HEK293 (cell line): ENCODE measurements around the gene SP2.
A peak's percentile ranks its signal among the peaks of the same experiment; 100 is the strongest.

Source experiments
- CTCF ChIA-PET: fragments of 350-600 bp; formaldehyde crosslinking; extraction: SDS; loops from one replicate; lab custom pipeline; 2021; ENCODE audit warnings: antibody characterized with exemption; lab: Yijun Ruan, JAX
- POLR2A ChIA-PET: fragments of 300-600 bp; formaldehyde crosslinking; extraction: SDS; loops from one replicate; lab custom pipeline; 2020; ENCODE audit warnings: antibody characterized with exemption, inconsistent platforms; lab: Yijun Ruan, JAX
- H3K27ac ChIP-seq: fragments of 200-500 bp; sonication (Bioruptor generic); 2 replicates; pipeline ENCODE4 v1.5.1; 2014; ENCODE audit warnings: low read depth, low read length, control low read depth, inconsistent platforms; ENCODE audit errors: extremely low read depth
- H3K36me3 ChIP-seq, 2 experiments: fragments of 200-500 bp in 1 of 2; sonication (Bioruptor generic) in 1 of 2; 1 replicate in 1 of 2; 2 replicates in 1 of 2; pipeline ENCODE4 v1.5.1; 2014 to 2017; ENCODE audit warnings: inconsistent platforms in 2 of 2, low read length in 2 of 2; ENCODE audit not compliant: control insufficient read depth in 2 of 2, insufficient read depth in 1 of 2
- H3K4me1 ChIP-seq: fragments of 200-500 bp; sonication (Bioruptor generic); 2 replicates; pipeline ENCODE4 v1.5.1; 2014; ENCODE audit warnings: mild to moderate bottlenecking, low read length, inconsistent platforms; ENCODE audit not compliant: control insufficient read depth, insufficient read depth
- H3K4me3 ChIP-seq: 2 replicates; pipeline ENCODE4 v1.5.1; 2011; ENCODE audit warnings: low read depth, mild to moderate bottlenecking, control low read depth, low read length, moderate library complexity
- H3K9me3 ChIP-seq: fragments of 200-500 bp; sonication (Bioruptor generic); 2 replicates; pipeline ENCODE4 v1.5.1; 2014; ENCODE audit warnings: low read depth, low read length, inconsistent platforms; ENCODE audit not compliant: control insufficient read depth, insufficient read depth
- GLIS1 ChIP-seq: fragments of 450-650 bp; formaldehyde crosslinking; IDR thresholded peaks from 2 replicates; pipeline ENCODE4 v1.5.1; 2016; ENCODE audit warnings: missing biosample characterization, missing genetic modification characterization
- KLF8 ChIP-seq: fragments of 450-650 bp; formaldehyde crosslinking; IDR thresholded peaks from 2 replicates; pipeline ENCODE4 v1.5.1; 2016; ENCODE audit warnings: missing biosample characterization, missing genetic modification characterization
- MZF1 ChIP-seq: fragments of 450-650 bp; formaldehyde crosslinking; IDR thresholded peaks from 2 replicates; pipeline ENCODE4 v1.5.1; 2017; ENCODE audit warnings: missing biosample characterization, missing genetic modification characterization, borderline replicate concordance
- OVOL3 ChIP-seq: fragments of 450-650 bp; formaldehyde crosslinking; IDR thresholded peaks from 2 replicates; pipeline ENCODE4 v1.5.1; 2016; ENCODE audit warnings: missing biosample characterization, missing genetic modification characterization
- PBX3 ChIP-seq: sonication (generic); formaldehyde crosslinking; IDR thresholded peaks from 2 replicates; pipeline ENCODE4 v1.8.1; 2022; ENCODE audit warnings: mild to moderate bottlenecking, moderate library complexity, missing genetic modification reagents
- SP7 ChIP-seq: fragments of 450-650 bp; formaldehyde crosslinking; IDR thresholded peaks from 2 replicates; pipeline ENCODE4 v1.5.1; 2016; ENCODE audit warnings: missing biosample characterization, missing genetic modification characterization
- ZBTB20 ChIP-seq: fragments of 450-650 bp; formaldehyde crosslinking; IDR thresholded peaks from 2 replicates; pipeline ENCODE4 v1.5.1; 2016; ENCODE audit warnings: missing biosample characterization, missing genetic modification characterization
- ZFHX2 ChIP-seq: fragments of 450-650 bp; formaldehyde crosslinking; conservative IDR thresholded peaks from 2 replicates; pipeline ENCODE4 v1.5.1; 2016; ENCODE audit warnings: missing biosample characterization, missing genetic modification characterization
- ZFP37 ChIP-seq: fragments of 450-650 bp; formaldehyde crosslinking; IDR thresholded peaks from 2 replicates; pipeline ENCODE4 v1.5.1; 2016; ENCODE audit warnings: missing biosample characterization, missing genetic modification characterization
- ZNF132 ChIP-seq: fragments of 450-650 bp; formaldehyde crosslinking; IDR thresholded peaks from 2 replicates; pipeline ENCODE4 v1.5.1; 2017; ENCODE audit warnings: missing biosample characterization, missing genetic modification characterization, borderline replicate concordance
- ZNF133 ChIP-seq: fragments of 450-650 bp; formaldehyde crosslinking; IDR thresholded peaks from 2 replicates; pipeline ENCODE4 v1.5.1; 2016; ENCODE audit warnings: missing biosample characterization, missing genetic modification characterization
- ZNF202 ChIP-seq: fragments of 450-650 bp; formaldehyde crosslinking; IDR thresholded peaks from 2 replicates; pipeline ENCODE4 v1.5.1; 2016; ENCODE audit warnings: missing biosample characterization, missing genetic modification characterization, borderline replicate concordance
- ZNF211 ChIP-seq: fragments of 450-650 bp; formaldehyde crosslinking; IDR thresholded peaks from 2 replicates; pipeline ENCODE4 v1.5.1; 2016; ENCODE audit warnings: low read depth, missing biosample characterization, missing genetic modification characterization
- ZNF501 ChIP-seq: fragments of 450-650 bp; formaldehyde crosslinking; IDR thresholded peaks from 2 replicates; pipeline ENCODE4 v1.5.1; 2016; ENCODE audit warnings: missing biosample characterization, missing genetic modification characterization
- ZNF561 ChIP-seq: fragments of 450-650 bp; IDR thresholded peaks from 2 replicates; pipeline ENCODE4 v1.5.1; 2018; ENCODE audit warnings: missing biosample characterization, missing genetic modification characterization, borderline replicate concordance
- ZNF596 ChIP-seq: fragments of 450-650 bp; IDR thresholded peaks from 2 replicates; pipeline ENCODE4 v1.5.0; 2018; ENCODE audit warnings: missing biosample characterization, mild to moderate bottlenecking, missing genetic modification characterization, moderate library complexity
- ZNF621 ChIP-seq: fragments of 450-650 bp; formaldehyde crosslinking; IDR thresholded peaks from 2 replicates; pipeline ENCODE4 v1.5.1; 2017; ENCODE audit warnings: missing biosample characterization, missing genetic modification characterization
- ZNF623 ChIP-seq: fragments of 450-650 bp; formaldehyde crosslinking; IDR thresholded peaks from 2 replicates; pipeline ENCODE4 v1.5.1; 2016; ENCODE audit warnings: missing biosample characterization, missing genetic modification characterization
- ZNF629 ChIP-seq: fragments of 450-650 bp; formaldehyde crosslinking; IDR thresholded peaks from 2 replicates; pipeline ENCODE4 v1.5.1; 2017; ENCODE audit warnings: missing biosample characterization, missing genetic modification characterization
- ZNF654 ChIP-seq: fragments of 450-650 bp; formaldehyde crosslinking; IDR thresholded peaks from 2 replicates; pipeline ENCODE4 v1.5.1; 2016; ENCODE audit warnings: low read depth, missing biosample characterization, missing genetic modification characterization
- ZNF660 ChIP-seq: fragments of 450-650 bp; IDR thresholded peaks from 2 replicates; pipeline ENCODE4 v1.5.1; 2018; ENCODE audit warnings: missing biosample characterization, mild to moderate bottlenecking, missing genetic modification characterization
- ZSCAN4 ChIP-seq: fragments of 450-650 bp; formaldehyde crosslinking; IDR thresholded peaks from 2 replicates; pipeline ENCODE4 v1.5.1; 2017; ENCODE audit warnings: missing biosample characterization, missing genetic modification characterization
- ZXDB ChIP-seq: fragments of 450-650 bp; formaldehyde crosslinking; IDR thresholded peaks from 2 replicates; pipeline ENCODE4 v1.5.1; 2016; ENCODE audit warnings: missing biosample characterization, missing genetic modification characterization
- TF ChIP-seq, protein P1 (sequence below): fragments of 450-650 bp; formaldehyde crosslinking; IDR thresholded peaks from 2 replicates; pipeline ENCODE4 v1.5.1; 2016; ENCODE audit warnings: missing biosample characterization, missing genetic modification characterization
- TF ChIP-seq, protein P2 (sequence below): fragments of 450-650 bp; formaldehyde crosslinking; IDR thresholded peaks from 2 replicates; pipeline ENCODE4 v1.5.1; 2016; ENCODE audit warnings: missing biosample characterization, missing genetic modification characterization
- TF ChIP-seq, protein P3 (sequence below): fragments of 450-650 bp; formaldehyde crosslinking; IDR thresholded peaks from 2 replicates; pipeline ENCODE4 v1.5.1; 2016; ENCODE audit warnings: missing biosample characterization, missing genetic modification characterization
- TF ChIP-seq, protein P4 (sequence below): fragments of 450-650 bp; formaldehyde crosslinking; IDR thresholded peaks from 2 replicates; pipeline ENCODE4 v1.5.0; 2017; ENCODE audit warnings: missing biosample characterization, missing genetic modification characterization, borderline replicate concordance

The SP2 gene

DNA sequence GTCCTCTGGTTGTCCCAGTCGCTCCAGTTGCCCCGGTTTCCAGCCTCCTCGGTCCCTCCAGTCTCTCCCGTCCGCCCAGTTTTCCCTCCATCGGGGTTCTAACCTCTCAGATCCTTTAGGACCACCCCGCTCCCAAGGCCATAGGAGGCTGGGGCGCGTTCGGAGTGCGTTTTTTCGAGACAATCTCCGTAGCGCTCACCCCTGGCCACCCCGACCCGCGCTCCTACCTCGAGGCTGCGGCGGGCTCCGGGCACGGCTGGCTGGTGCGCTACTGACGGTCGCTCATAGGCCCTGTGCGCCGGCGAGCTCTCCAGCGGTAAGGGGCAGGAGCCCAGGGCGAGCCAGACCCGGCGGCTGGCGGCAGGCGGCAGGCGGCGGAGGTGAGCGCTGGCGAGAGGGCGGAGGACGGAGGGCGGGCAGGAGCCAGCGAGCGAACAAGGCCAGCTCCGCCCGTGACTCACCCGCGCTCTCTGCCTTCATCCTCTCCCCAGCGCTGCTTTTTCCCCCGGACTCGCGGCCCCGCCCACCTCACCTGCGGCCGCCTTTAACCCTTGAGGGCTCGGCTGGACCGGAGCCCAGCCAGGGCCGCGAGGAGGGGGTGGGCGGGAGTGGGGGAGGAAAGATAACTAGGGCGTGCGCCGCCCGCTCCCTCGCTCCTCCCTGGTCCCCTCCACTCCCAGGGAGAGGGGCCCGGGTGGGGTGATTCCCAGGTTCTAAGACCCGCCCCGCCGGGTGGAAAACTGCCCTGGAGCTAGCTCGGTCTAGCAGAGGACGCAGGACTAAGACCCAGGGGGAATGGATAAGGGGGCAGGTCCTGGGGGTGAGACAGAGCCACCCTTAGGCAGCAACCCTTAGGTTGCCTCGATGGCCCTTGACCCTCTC lies 45.1 kb upstream of the SP2 start, which contains the start of gene SP6:
Gene SP6 (minus strand): TSS at position 472 of the 882 bp plus-strand sequence. CDS start 2,734 bp downstream, outside the sequence.
- peak within 1 kb of the TSS; percentile 46 for H3K4me3 ChIP-seq
- TF ChIP-seq PBX3 (CRISPR knock-in tag) (no peak; the same call in 1 of the 2 replicates), ZSCAN4 (tag by site-specific recombination) (no peak), ZNF202 (no peak), MZF1 (tag by site-specific recombination) (no peak), ZNF654 (tag by site-specific recombination) (no peak), ZBTB20 (peak; percentile 75), OVOL3 (tag by site-specific recombination) (no peak), GLIS1 (tag by site-specific recombination) (peak; percentile 73), ZNF660 (peak; percentile 54; the same call in 1 of the 2 replicates), ZFP37 (tag by site-specific recombination) (0 out of 2 replicates have a peak, but pooled peaks have one; percentile 47), ZNF211 (tag by site-specific recombination) (no peak), ZNF133 (tag by site-specific recombination) (no peak), ZNF132 (no peak), ZNF621 (tag by site-specific recombination) (no peak), ZNF501 (tag by site-specific recombination) (no peak), ZXDB (peak; percentile 19; the same call in 1 of the 2 replicates), ZFHX2 (tag by site-specific recombination) (peak; percentile 89), ZNF623 (no peak), SP7 (tag by site-specific recombination) (peak; percentile 31; the same call in 1 of the 2 replicates), ZNF561 (tag by site-specific recombination) (peak; percentile 23; the same call in 1 of the 2 replicates), ZNF629 (tag by site-specific recombination) (0 out of 2 replicates have a peak, but pooled peaks have one; percentile 14), ZNF596 (tag by site-specific recombination) (no peak), KLF8 (tag by site-specific recombination) (peak; percentile 23; the same call in 1 of the 2 replicates)
- TF ChIP-seq, protein P1, sequence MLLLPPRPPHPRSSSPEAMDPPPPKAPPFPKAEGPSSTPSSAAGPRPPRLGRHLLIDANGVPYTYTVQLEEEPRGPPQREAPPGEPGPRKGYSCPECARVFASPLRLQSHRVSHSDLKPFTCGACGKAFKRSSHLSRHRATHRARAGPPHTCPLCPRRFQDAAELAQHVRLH (tag by site-specific recombination): no peak
- TF ChIP-seq, protein P2, sequence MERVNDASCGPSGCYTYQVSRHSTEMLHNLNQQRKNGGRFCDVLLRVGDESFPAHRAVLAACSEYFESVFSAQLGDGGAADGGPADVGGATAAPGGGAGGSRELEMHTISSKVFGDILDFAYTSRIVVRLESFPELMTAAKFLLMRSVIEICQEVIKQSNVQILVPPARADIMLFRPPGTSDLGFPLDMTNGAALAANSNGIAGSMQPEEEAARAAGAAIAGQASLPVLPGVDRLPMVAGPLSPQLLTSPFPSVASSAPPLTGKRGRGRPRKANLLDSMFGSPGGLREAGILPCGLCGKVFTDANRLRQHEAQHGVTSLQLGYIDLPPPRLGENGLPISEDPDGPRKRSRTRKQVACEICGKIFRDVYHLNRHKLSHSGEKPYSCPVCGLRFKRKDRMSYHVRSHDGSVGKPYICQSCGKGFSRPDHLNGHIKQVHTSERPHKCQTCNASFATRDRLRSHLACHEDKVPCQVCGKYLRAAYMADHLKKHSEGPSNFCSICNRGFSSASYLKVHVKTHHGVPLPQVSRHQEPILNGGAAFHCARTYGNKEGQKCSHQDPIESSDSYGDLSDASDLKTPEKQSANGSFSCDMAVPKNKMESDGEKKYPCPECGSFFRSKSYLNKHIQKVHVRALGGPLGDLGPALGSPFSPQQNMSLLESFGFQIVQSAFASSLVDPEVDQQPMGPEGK: peak; percentile 76
- TF ChIP-seq, protein P3, sequence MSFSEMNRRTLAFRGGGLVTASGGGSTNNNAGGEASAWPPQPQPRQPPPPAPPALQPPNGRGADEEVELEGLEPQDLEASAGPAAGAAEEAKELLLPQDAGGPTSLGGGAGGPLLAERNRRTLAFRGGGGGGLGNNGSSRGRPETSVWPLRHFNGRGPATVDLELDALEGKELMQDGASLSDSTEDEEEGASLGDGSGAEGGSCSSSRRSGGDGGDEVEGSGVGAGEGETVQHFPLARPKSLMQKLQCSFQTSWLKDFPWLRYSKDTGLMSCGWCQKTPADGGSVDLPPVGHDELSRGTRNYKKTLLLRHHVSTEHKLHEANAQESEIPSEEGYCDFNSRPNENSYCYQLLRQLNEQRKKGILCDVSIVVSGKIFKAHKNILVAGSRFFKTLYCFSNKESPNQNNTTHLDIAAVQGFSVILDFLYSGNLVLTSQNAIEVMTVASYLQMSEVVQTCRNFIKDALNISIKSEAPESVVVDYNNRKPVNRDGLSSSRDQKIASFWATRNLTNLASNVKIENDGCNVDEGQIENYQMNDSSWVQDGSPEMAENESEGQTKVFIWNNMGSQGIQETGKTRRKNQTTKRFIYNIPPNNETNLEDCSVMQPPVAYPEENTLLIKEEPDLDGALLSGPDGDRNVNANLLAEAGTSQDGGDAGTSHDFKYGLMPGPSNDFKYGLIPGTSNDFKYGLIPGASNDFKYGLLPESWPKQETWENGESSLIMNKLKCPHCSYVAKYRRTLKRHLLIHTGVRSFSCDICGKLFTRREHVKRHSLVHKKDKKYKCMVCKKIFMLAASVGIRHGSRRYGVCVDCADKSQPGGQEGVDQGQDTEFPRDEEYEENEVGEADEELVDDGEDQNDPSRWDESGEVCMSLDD (tag by site-specific recombination): no peak
- TF ChIP-seq, protein P4, sequence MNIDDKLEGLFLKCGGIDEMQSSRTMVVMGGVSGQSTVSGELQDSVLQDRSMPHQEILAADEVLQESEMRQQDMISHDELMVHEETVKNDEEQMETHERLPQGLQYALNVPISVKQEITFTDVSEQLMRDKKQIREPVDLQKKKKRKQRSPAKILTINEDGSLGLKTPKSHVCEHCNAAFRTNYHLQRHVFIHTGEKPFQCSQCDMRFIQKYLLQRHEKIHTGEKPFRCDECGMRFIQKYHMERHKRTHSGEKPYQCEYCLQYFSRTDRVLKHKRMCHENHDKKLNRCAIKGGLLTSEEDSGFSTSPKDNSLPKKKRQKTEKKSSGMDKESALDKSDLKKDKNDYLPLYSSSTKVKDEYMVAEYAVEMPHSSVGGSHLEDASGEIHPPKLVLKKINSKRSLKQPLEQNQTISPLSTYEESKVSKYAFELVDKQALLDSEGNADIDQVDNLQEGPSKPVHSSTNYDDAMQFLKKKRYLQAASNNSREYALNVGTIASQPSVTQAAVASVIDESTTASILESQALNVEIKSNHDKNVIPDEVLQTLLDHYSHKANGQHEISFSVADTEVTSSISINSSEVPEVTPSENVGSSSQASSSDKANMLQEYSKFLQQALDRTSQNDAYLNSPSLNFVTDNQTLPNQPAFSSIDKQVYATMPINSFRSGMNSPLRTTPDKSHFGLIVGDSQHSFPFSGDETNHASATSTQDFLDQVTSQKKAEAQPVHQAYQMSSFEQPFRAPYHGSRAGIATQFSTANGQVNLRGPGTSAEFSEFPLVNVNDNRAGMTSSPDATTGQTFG (tag by site-specific recombination): no peak

More for the DNA sequence above, 45.1 kb upstream of the SP2 start, which contains the start of gene SP6:
- CTCF ChIA-PET: interaction anchor here (0.6 to 19.4 kb wide), 11 partner anchors 8 to 1676 kb away, joined by 3 to 837 read pairs (median 3); partner anchors contain the start of genes SCRN2 and SP2
- POLR2A ChIA-PET: interaction anchor here (1.0 to 3.0 kb wide), 8 partner anchors 10 to 642 kb away, joined by 3 to 15 read pairs (median 4); partner anchors contain the start of genes LRRC46, MRPL10, SCRN2 and SP2
- peaks cover 4% of the 10 kb centered on the region; the same call in 1 of the 2 replicates for H3K4me1 ChIP-seq
- H3K36me3 ChIP-seq: peaks cover 0 to 4% of the 10 kb centered on the region in 2 experiments; a peak in 1 of 3 replicates
- H3K27ac ChIP-seq: peak within 1 kb of the TSS; percentile 38; the same call in 1 of the 2 replicates
- H3K9me3 ChIP-seq: no peaks in the 10 kb centered on the region
